ENCODE data around the gene PRPF19. TPM values are rescaled to one million over a fixed set of nuclear protein-coding genes. Genes with fewer than 3 reads are reported as not detected.
A peak's percentile ranks its signal among the peaks of the same experiment; 100 is the strongest.

PRPF19 gene
- total and polyA plus RNA-seq, 2 of the 13 experiments (the other 11 are each of a cell fraction or from before 2014, with no cell fraction given), result 27.4 to 91.1 TPM

DNA sequence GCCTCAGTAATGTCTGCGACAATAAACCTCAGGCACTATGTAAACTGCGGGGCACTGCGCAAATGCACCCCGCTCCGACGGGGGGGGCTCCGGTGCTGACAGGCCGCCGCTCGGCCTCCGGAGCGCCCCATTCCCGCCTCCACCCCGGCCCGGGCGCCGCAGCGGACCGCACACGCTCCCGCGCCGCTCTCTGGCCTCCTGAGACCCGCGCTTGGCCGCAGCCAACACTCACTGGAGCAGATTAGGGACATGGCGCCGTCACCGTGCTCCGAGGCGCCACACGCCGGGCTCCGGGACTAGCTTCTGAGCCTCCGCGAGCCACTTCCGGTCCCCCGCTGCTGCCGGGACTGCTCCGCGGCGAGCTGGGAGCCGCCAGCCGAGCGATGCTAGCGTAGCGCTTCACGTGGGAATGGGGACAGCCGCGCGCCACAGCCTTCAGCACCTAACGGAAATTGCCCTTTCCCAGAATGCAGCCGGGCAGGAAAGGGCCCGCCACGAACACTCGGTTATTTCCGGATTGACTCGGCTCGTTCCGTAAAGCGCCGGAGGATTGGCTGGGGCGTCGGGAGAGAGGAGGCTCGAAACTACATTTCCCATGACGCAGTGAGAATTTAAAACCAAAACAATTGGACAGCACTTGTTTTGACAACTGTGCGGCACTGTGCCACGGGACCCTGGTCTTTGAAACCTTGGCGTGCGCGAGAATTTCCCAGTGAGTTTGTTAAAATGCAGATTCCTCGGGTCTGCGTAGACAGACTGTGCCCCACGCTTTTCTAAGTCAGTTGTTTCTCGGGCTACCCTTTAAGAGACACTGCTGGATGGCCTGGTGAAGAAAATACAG, at the start of gene PRPF19 (continued):
- TF ChIP-seq, protein P1, sequence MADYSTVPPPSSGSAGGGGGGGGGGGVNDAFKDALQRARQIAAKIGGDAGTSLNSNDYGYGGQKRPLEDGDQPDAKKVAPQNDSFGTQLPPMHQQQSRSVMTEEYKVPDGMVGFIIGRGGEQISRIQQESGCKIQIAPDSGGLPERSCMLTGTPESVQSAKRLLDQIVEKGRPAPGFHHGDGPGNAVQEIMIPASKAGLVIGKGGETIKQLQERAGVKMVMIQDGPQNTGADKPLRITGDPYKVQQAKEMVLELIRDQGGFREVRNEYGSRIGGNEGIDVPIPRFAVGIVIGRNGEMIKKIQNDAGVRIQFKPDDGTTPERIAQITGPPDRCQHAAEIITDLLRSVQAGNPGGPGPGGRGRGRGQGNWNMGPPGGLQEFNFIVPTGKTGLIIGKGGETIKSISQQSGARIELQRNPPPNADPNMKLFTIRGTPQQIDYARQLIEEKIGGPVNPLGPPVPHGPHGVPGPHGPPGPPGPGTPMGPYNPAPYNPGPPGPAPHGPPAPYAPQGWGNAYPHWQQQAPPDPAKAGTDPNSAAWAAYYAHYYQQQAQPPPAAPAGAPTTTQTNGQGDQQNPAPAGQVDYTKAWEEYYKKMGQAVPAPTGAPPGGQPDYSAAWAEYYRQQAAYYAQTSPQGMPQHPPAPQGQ (CRISPR knock-in tag; IDR thresholded peaks at IDR 0.05; ENCODE audit: borderline replicate concordance), result peak; percentile 64; the same call in 1 of the 2 replicates
- TF ChIP-seq AGO1 (IDR thresholded peaks at IDR 0.05; ENCODE audit: low read depth, low read length, poor library complexity, severe bottlenecking) (peak; percentile 30), ZNF44 (CRISPR knock-in tag; IDR thresholded peaks at IDR 0.05) (0 out of 2 replicates have a peak, but pooled peaks have one; percentile 42), ATF7-NPFF (CRISPR knock-in tag; IDR thresholded peaks at IDR 0.05; ENCODE audit: low read depth) (peak; percentile 64; the same call in 1 of the 2 replicates), ZNF124 (CRISPR knock-in tag; IDR thresholded peaks at IDR 0.05) (peak; percentile 36; the same call in 1 of the 2 replicates), KDM5A (IDR thresholded peaks at IDR 0.05; ENCODE audit: borderline replicate concordance, low read length) (peak; percentile 52; the same call in 1 of the 2 replicates), MIER2 (CRISPR knock-in tag; IDR thresholded peaks at IDR 0.05) (no peak), ZSCAN21 (CRISPR knock-in tag; IDR thresholded peaks at IDR 0.05; ENCODE audit: borderline replicate concordance) (peak; percentile 50; the same call in 1 of the 2 replicates), ZNF703 (CRISPR knock-in tag; IDR thresholded peaks at IDR 0.05; ENCODE audit: borderline replicate concordance) (no peak; the same call in 1 of the 2 replicates), U2AF1 (optimal IDR thresholded peaks at IDR 0.05; ENCODE audit: low read depth, low read length) (peak; percentile 17), ZNF878 (CRISPR knock-in tag; IDR thresholded peaks at IDR 0.05) (no peak), ZFP62 (CRISPR knock-in tag; IDR thresholded peaks at IDR 0.05) (no peak), FLYWCH1 (CRISPR knock-in tag; IDR thresholded peaks at IDR 0.05) (no peak), KLF16 (CRISPR knock-in tag; IDR thresholded peaks at IDR 0.05) (peak in 1 of 2 experiments; percentile 64; a peak in 1 of 4 replicates), MIXL1 (CRISPR knock-in tag; IDR thresholded peaks at IDR 0.05) (peak; percentile 53; the same call in 1 of the 2 replicates), TCF7 (IDR thresholded peaks at IDR 0.05; ENCODE audit: low read depth) (no peak), EED (CRISPR knock-in tag; IDR thresholded peaks at IDR 0.05) (peak; percentile 78; the same call in 1 of the 2 replicates)
- TF ChIP-seq, protein P2, sequence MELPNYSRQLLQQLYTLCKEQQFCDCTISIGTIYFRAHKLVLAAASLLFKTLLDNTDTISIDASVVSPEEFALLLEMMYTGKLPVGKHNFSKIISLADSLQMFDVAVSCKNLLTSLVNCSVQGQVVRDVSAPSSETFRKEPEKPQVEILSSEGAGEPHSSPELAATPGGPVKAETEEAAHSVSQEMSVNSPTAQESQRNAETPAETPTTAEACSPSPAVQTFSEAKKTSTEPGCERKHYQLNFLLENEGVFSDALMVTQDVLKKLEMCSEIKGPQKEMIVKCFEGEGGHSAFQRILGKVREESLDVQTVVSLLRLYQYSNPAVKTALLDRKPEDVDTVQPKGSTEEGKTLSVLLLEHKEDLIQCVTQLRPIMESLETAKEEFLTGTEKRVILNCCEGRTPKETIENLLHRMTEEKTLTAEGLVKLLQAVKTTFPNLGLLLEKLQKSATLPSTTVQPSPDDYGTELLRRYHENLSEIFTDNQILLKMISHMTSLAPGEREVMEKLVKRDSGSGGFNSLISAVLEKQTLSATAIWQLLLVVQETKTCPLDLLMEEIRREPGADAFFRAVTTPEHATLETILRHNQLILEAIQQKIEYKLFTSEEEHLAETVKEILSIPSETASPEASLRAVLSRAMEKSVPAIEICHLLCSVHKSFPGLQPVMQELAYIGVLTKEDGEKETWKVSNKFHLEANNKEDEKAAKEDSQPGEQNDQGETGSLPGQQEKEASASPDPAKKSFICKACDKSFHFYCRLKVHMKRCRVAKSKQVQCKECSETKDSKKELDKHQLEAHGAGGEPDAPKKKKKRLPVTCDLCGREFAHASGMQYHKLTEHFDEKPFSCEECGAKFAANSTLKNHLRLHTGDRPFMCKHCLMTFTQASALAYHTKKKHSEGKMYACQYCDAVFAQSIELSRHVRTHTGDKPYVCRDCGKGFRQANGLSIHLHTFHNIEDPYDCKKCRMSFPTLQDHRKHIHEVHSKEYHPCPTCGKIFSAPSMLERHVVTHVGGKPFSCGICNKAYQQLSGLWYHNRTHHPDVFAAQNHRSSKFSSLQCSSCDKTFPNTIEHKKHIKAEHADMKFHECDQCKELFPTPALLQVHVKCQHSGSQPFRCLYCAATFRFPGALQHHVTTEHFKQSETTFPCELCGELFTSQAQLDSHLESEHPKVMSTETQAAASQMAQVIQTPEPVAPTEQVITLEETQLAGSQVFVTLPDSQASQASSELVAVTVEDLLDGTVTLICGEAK (IDR thresholded peaks at IDR 0.05), result no peak
- TF ChIP-seq, protein P2 (CRISPR knock-in tag; IDR thresholded peaks at IDR 0.05), result peak; percentile 80; the same call in 1 of the 2 replicates

All from HepG2 (cell line).